DLD1 (cell line): ENCODE results near the gene FRMD5.

Experiments used
- in situ Hi-C: cut with HindIII; loops from 2 replicates; pipeline ENCODE4 v1.10.0; 2017; ENCODE audit warnings: low sequenced_read_pairs

FRMD5 gene

DNA sequence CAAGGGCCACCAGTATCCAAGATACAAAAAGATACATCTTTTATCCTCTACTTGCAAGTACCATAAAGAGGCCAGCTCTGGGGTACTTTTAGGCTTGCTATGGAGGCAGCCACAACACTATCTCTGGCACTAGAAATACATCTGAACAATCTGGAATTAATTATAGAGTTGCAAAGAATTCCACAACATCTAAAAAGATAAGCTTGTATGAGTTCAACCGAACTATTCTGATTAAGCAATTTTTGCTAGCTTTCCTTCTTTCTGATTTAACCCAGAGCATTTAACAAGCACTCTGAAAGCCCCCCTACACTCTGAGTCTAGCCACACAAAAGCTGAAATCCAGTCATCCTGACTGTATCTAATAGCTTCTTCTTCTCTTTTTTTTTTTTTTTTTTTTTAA lies 95.4 kb downstream of the FRMD5 start:
- in situ Hi-C loops, result no loop called here

DNA sequence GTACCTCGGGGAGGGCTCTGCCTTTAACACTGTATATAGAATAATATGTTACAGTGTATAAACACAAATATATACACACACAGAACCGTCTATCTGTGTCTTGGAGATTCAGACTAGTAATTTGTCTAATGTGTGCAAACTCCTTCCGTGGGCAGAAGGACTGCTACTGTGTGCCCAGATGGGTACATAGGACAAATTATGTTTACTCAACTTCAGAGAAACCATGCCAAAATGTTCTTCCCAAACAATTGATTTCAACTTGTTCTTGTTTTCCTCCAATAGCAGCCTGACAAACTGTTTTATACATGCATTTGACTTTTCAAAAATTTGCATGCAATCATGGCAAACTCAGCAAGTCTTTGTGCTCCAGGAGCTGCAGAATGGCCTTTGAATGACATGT lies 97.5 kb downstream of the FRMD5 start:
- in situ Hi-C loops, result no loop called here

DNA sequence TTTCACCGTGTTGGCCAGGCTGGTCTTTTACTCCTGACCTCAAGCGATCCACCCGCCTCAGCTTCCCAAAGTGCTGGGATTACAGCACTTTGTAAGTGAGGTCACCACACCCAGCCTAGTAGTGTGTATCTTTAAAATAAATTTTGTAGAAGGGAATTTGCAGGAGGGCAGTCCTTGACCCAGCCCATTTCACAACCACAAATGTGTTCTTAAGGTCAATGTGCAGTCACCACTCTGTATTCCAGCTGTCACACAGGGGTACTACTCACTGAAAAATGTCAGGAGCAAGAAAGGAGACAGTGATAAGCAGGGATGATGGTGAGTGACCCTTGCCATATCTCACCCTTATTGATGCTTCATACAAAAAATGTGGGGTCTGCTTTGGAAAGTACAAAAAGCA lies 98.5 kb downstream of the FRMD5 start:
- in situ Hi-C loops, result no loop called here

DNA sequence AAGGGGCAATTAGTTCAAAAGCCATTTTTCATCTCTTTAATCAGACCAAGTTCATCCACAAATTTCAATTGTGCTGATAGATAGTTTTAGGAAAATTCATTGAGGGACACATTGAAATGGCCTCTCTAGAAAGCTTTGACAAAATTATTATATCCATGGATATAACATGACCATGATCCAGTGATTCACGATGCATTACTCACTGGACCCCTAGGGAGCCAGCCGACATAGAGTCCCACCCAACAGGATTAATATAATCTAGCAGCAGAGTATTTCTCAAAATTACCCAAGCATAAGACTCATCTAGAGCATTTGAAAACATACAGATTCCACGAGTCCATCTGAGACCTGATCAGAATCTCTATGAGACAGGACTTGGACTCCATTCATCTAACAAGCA lies 100.3 kb downstream of the FRMD5 start:
- in situ Hi-C loops, result no loop called here

DNA sequence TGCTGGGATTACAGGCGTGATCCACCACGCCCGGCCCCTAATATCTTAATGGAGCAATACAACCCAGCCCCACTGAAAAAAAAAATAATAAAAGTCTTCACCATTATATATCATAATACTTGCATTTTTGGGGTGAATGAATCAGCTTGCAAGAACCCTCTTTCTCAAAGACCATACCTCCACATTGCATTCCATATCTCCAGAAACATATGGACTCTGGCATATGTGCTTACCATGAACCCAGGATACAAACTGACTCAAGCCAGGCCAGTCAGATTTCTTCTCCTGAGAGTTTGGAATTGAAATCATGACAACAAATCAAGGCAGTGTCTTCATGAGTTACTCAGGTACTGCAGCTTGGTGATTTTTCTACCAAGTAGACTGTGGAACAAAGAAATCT lies 101.2 kb downstream of the FRMD5 start:
- in situ Hi-C loops, result no loop called here

DNA sequence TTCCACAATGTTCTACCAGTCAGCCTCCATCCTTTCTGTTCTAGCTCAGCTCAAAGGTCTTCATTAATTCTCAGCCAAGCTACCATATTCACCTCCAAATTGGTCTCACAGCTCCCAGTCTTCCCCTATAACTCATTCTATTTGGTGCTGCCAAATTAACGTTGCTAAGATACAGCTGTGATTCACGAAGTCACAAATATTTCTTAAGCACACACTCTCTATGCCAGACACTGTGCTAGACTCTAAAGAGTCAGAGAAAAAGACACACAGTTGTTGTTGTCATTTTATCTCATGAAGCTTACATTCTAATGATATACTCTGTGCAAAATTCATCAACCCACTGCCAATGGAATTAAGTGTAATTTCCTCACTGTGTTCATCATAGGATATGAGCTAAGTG lies 102.8 kb downstream of the FRMD5 start:
- in situ Hi-C loops, result no loop called here

DNA sequence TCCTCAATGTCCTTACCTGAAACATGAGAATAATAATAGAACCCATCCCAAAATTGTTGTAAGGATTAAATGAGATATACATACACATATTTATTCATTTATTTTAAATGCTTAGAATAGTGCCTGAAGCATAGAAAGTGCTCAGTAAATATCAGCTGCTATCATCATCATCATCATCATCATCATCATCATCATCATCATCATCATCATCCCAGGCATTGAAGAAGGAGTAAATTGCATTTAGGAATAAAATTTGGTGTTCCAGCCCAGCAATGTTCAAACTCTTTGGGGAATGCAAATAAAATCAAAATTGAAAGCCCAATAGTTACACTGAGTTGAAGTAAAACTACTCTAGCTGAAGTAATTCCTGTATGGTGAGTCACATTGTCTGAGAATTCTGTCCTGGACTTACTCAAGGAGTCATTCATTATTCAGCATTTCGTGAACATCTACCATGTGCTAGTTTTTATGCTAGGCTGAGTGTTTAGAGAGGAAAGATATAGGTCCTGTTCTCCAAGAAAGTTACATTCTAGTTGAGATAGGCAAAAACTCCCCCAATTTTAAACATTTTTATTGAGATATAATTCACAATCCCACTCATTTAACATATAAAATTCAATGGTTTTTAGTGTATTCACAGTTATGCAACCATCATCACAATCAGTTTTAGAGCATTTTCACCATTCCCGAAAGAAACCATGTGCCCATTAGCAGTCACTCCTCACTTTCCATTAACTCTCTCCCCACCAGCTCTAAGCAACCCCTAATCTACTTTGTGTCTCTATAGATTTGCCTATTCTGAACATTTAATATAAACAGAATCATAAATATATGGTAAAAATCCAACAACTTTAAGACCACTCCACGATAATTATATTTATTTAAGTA lies 107.2 kb downstream of the FRMD5 start:
- in situ Hi-C loops, result no loop called here

DNA sequence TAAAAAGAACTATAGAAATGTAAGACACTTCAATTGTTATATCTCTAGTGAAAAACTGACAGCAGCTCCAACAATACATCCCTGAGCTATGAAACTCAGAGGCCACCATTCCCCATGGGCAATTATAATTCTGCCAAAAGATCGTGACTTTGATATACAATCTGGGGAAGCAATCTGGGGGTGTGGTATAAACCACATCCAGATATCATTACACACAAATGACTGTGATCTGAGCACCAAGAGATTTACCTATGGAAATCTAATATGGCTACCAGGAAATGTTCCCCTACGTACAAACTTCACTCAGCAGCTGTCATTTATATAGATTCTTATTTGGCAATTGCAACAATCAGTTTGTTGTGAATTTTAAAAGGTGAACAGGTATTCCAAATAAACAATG lies 110.3 kb downstream of the FRMD5 start:
- in situ Hi-C loops, result no loop called here

DNA sequence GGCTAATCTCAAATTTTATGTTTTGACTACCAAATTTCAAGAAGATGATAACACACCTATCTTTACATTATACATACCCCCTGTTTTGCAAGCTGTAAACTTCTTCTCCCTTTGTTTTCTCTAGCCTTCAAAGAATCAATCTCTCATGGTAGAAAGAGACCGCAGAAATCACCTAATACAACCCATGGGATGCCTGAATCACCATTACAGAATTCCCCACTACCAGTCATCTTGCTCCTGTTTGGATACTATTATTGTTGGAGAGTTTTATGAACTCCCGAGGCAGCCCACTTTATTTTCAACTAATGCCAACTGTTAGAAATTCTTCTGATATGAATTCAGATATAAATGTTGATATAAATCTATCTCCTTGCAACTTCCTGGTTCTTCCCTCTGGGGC lies 110.9 kb downstream of the FRMD5 start:
- in situ Hi-C loops, result no loop called here

DNA sequence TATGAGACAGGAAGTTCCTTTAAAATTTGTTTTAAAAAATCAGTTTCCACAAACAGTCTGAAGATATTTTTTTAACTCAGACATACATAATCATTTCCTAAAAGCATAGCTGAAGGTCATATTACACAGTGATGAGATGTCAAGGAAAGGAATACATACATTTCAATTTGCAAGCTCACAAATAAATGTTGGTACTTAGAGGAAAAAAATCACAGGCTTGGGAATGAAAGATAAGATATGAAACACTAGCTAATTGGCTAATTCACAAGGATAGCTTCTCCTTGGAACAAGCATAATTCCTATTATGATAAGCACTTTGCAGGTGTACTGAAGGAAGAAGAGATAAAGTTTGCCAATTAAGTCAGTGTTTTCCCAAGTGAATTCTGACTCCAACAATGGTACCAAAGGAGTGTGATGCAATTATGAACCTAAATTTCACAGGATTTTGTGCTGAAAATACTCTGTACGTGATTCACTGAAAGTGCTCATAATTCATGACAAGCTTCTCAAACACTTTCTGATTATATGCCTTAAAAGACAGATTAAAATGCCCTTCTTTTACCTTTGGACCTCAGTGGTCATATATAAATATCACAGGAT lies 112.4 kb downstream of the FRMD5 start:
- in situ Hi-C loops, result no loop called here

DNA sequence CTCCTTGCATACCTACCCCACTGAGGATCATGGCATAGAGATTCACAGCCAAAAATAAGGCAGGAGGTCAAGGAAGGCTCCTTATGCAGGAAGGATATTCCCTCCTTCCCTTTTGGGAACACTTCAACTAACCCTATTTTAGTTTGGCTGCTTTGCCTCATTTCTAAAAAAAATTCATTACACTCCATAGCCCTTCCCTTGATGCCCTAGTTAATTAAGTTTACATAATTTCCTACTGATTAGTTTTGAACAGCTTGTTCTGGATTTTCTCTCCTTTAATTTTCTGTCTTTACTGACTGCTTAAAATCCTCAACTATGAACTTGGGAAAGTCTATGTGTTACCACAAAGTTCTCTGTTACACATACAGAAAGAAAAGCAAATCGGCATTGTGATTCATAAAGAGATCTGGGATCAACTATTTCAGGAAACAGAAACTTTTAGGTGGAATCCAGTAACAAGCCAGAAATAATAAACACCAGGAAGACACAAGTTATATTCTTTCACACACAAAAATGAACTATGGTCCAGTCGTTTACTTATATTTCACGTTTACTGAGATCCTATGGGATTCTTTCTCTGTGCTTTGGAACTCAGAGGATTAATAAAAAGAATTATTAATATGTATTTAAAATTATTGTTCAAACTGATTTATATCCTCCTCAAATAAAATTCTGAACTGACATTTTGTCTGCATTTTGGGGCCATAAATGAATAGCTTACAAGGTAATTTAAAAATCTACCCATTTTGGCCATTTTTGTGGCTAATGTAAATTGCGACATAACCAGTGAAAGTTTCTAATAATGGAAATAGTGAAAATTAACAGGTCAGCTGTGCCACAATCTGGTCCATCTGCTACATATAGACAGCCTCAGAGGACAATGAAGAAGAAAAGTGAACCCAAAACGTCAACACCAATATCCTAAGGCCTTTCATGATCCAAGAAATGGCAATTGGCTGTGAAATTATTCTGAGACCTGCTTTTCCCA lies 113.8 kb downstream of the FRMD5 start:
- in situ Hi-C loops, result no loop called here

DNA sequence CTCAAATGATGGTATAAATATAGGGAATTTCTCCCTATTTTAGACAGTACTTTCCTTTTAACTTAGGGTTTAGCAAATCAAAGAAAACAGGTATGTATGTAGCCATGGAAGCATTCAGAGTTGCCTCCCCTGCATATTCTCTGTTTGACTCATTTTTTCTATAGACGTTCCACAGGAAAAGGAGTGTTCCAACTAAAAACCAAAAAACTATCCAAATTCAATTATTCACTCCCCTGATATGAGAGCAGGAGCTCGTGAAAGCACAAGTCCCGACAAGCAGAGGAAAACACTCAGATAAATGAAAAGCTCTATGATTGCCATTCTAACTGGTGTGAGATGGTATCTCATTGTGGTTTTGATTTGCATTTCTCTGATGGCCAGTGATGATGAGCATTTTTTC lies 119.5 kb downstream of the FRMD5 start:
- in situ Hi-C loops, result no loop called here

DNA sequence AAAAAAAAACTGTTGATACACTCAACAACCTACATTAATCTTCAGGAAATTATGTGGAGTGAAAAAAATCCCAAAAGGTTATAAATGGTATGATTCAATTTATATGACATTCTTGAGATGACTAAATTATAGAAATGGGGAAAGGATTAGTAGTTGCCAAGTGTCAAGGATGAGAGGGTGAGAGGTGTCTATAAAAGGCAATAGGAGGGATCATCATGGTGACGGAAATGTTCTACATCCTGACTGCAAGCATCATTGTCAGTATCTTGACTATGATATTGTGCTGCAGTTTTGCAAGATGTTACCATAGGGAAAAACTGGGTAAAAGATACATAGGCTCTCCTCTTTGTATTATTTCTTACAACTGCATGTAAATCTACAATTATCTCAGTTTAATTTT lies 125.6 kb downstream of the FRMD5 start:
- in situ Hi-C loops, result no loop called here

DNA sequence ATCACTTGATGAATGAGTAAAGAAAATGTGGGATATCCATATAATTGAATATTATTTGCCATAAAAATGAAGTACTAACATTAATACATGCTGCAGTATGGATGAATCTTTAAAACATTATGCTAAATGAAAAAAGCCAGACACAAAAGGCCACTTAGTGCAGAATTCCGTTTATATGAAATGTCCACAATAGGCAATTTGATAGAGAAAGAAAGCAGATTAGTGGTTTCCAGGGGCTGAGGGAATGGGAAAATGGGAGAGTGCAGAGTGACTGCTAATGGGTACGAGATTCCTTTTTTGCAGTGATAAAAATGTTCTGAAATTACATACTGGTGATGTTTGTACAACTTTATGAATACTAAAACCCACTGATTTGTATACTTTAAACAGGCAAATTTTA lies 126.7 kb downstream of the FRMD5 start:
- in situ Hi-C loops, result no loop called here

DNA sequence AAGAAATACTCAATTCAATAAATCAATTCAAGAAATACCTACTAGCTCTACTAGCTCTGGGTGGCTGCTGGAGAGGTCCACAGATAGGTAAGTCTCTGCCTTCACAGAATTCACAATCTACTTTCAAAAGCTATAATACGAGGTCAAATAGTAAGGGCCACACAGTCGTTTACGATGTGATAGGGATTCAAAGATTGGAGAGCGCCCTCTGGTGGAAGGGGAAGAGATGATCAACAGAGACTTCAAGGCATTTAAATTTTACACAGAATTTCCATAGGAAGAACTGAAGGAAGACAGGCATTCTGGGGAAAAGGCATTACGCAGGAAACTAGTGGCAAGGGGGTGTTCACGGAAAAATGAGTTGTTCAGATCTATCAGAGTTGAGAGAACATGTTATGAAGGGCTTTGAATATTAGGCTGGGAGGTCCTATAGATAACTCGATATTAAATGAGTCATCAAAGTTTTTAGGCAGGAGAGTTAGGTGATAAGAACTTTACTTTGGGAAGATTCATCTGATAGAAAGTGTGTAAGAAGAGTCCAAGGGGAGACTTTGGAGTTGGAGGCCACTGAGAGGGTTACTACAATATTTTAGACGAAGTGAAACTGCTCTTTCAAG lies 128.8 kb downstream of the FRMD5 start:
- in situ Hi-C loops, result no loop called here

DNA sequence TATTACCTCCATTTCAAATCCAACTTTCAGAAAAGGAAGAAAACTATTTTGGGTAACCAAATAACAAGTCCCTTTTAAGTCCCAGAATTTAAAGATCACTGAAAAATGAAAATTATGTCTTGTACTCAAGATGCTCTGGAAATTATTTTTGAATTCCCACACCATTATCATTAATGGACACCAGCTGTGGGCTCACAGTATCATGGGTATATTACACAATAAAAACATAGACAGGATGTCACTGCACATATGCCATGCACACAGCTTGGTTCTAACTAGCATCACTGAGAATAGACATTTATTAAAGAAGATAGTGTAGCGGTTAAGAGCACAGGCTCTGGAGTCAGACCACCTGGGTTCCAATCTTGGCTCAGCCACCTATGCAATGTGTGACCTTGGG lies 130.4 kb downstream of the FRMD5 start:
- in situ Hi-C loops, result no loop called here

DNA sequence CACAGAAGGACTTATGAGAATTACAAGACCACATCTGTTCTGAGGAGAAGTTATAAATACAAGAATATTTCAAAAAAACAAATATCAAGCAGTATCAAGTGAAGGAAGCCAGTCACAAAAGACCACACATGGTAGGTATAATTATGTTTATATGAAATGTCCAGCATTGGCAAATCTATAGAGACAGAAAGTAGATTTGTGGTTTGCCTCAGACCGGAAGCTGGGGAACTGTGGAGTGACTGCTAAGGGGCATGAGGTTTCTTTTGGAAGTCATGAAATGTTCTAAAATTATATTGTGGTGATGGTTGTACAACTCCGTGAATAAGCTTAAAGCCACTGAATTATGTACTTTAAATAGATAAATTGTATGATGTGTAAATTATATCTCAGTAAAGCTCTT lies 136.9 kb downstream of the FRMD5 start:
- in situ Hi-C loops, result no loop called here

DNA sequence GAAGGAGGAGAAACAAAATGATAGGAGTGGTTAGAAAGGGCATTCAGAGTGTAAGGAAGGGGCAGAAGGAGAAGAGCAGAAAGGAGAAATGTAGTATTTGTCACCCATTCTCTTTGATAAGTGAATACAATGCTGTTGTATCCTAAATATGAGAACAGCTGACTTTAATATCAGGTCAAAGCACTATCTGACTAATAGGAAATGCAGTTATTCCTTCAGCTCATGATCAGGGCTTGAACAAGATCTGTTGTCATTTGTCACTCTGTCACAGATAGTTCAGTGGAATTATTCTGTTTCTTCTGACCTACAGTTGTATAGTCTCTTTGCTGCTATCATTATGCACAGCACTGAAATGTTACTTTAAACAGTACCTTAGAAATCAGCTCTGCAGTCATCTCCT lies 149.4 kb downstream of the FRMD5 start:
- in situ Hi-C loops, result no loop called here

DNA sequence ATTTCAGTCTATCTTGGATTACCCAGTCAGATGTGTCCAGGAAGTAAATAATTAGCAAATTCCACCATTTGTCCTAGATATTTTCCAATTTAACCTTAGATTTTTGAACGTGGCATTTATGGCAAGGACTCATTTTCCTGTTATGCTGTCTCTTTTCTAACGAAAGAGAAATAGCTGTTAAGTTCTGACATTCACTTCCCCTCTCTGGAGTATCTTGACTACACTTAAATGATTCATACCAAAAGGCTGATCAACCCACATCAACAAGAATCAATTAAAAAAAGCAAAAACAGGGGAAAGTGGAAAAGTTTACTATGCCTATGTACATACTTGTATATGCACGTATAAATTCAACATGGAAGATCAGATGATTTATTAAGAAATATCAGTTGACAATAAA lies 149.9 kb downstream of the FRMD5 start:
- in situ Hi-C loops, result no loop called here

DNA sequence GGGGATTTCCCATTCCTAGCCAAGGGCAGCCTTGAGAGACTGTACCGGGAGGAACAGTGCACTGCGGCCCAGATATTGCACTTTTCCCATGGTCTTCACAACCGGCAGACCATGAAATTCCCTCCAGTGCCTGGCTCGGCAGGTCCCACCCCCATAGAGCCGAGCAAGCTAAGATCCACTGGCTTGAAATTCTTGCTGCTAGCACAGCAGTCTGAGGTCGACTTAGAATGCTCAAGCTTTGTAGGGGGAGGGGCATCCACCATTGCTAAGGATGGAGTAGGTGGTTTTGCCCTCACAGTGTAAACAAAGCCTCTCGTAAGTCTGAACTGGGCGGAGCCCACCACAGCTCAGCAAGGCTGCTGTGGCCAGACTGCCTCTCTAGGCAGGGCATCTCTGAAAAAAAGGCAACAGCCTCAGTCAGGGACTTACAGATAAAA lies 156.3 kb downstream of the FRMD5 start:
- in situ Hi-C loops, result no loop called here
